HL-60 (cell line): ENCODE data around the gene TNIP1.

Experiments used
- DNase-seq, 2 experiments: peaks; one replicate each; pipeline ENCODE4 v3.0.0-alpha.2; 2010 to 2020; ENCODE audit warnings: low read depth in 1 of 2, low spot score in 1 of 2
- H3K27ac ChIP-seq: fragments of 250-450 bp; sonication (Bioruptor Pico); replicated peaks from 2 replicates; pipeline ENCODE4 v1.5.1; 2020; ENCODE audit warnings: mild to moderate bottlenecking, moderate library complexity
- H3K27me3 ChIP-seq: fragments of 250-450 bp; sonication (Bioruptor Pico); 2 replicates; pipeline ENCODE4 v1.5.1; 2021; ENCODE audit warnings: mild to moderate bottlenecking, moderate library complexity; ENCODE audit not compliant: insufficient read depth, poor library complexity, severe bottlenecking
- H3K4me3 ChIP-seq: replicated peaks from 2 replicates; pipeline ENCODE4 v1.5.1; 2011; ENCODE audit warnings: mild to moderate bottlenecking, control low read depth, low read length; ENCODE audit not compliant: insufficient read depth
- GABPA ChIP-seq: IDR thresholded peaks from 2 replicates; pipeline ENCODE4 v1.6.1; 2012; ENCODE audit warnings: low read depth
- POLR2AphosphoS5 ChIP-seq: IDR thresholded peaks from 2 replicates; pipeline ENCODE4 v1.6.1; 2012; ENCODE audit warnings: low read depth
- SPI1 ChIP-seq: IDR thresholded peaks from 2 replicates; pipeline ENCODE4 v1.6.1; 2012; ENCODE audit warnings: low read depth, mild to moderate bottlenecking, borderline replicate concordance
- TF ChIP-seq, protein P1 (sequence below): IDR thresholded peaks from 2 replicates; pipeline ENCODE4 v1.6.1; 2012; ENCODE audit warnings: low read depth; ENCODE audit not compliant: insufficient replicate concordance
- TF ChIP-seq, protein P2 (sequence below): IDR thresholded peaks from one replicate; pipeline ENCODE4 v1.5.1; 2011; ENCODE audit warnings: low read length, control low read depth, inconsistent platforms; ENCODE audit not compliant: insufficient read depth

Gene TNIP1

DNA sequence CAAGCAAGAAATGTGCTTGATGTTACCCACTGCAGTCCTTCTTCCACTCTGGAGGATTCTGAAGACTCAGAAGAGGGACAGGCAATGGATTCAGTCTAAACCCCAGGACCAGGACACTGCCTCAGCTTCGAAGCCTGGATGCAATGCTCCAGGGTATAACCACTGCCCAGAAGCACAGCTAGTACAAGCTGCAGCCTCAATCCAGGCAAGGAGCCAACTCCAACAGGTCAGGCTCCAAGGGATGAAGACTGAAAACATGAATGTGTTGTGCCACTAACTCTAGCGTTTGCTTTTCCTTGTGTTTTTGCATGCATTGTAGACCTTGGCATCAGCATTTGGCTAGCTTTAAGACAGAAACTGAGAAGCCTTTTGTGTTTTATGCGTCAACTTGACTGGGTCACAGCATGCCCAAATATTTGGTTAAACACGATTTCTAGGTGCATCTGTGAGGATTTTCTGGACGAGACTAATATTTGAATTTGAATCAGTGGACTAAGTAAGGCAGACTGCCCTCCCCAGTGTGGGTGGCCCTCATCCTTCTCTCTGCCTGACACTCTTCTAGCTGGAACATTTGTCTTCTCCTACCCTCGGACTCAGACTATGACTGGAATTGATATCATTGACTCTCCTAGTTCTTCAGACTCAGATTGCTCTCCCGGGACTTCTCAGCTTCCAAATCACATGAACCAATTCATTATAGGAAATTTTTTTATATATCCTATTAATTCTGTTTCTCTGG, 81.0 kb downstream of the TNIP1 start:
- H3K27me3 ChIP-seq = no peaks in the 10 kb centered on the region
- DNase-seq = no peak
- no peak overlapping the region for H3K27ac ChIP-seq
- TF ChIP-seq GABPA (no peak), SPI1 (no peak), POLR2AphosphoS5 (no peak)
- TF ChIP-seq, protein P1, sequence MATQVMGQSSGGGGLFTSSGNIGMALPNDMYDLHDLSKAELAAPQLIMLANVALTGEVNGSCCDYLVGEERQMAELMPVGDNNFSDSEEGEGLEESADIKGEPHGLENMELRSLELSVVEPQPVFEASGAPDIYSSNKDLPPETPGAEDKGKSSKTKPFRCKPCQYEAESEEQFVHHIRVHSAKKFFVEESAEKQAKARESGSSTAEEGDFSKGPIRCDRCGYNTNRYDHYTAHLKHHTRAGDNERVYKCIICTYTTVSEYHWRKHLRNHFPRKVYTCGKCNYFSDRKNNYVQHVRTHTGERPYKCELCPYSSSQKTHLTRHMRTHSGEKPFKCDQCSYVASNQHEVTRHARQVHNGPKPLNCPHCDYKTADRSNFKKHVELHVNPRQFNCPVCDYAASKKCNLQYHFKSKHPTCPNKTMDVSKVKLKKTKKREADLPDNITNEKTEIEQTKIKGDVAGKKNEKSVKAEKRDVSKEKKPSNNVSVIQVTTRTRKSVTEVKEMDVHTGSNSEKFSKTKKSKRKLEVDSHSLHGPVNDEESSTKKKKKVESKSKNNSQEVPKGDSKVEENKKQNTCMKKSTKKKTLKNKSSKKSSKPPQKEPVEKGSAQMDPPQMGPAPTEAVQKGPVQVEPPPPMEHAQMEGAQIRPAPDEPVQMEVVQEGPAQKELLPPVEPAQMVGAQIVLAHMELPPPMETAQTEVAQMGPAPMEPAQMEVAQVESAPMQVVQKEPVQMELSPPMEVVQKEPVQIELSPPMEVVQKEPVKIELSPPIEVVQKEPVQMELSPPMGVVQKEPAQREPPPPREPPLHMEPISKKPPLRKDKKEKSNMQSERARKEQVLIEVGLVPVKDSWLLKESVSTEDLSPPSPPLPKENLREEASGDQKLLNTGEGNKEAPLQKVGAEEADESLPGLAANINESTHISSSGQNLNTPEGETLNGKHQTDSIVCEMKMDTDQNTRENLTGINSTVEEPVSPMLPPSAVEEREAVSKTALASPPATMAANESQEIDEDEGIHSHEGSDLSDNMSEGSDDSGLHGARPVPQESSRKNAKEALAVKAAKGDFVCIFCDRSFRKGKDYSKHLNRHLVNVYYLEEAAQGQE = no peak
- TF ChIP-seq, protein P2, sequence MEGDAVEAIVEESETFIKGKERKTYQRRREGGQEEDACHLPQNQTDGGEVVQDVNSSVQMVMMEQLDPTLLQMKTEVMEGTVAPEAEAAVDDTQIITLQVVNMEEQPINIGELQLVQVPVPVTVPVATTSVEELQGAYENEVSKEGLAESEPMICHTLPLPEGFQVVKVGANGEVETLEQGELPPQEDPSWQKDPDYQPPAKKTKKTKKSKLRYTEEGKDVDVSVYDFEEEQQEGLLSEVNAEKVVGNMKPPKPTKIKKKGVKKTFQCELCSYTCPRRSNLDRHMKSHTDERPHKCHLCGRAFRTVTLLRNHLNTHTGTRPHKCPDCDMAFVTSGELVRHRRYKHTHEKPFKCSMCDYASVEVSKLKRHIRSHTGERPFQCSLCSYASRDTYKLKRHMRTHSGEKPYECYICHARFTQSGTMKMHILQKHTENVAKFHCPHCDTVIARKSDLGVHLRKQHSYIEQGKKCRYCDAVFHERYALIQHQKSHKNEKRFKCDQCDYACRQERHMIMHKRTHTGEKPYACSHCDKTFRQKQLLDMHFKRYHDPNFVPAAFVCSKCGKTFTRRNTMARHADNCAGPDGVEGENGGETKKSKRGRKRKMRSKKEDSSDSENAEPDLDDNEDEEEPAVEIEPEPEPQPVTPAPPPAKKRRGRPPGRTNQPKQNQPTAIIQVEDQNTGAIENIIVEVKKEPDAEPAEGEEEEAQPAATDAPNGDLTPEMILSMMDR = no peak
- no peak overlapping the region for H3K4me3 ChIP-seq

DNA sequence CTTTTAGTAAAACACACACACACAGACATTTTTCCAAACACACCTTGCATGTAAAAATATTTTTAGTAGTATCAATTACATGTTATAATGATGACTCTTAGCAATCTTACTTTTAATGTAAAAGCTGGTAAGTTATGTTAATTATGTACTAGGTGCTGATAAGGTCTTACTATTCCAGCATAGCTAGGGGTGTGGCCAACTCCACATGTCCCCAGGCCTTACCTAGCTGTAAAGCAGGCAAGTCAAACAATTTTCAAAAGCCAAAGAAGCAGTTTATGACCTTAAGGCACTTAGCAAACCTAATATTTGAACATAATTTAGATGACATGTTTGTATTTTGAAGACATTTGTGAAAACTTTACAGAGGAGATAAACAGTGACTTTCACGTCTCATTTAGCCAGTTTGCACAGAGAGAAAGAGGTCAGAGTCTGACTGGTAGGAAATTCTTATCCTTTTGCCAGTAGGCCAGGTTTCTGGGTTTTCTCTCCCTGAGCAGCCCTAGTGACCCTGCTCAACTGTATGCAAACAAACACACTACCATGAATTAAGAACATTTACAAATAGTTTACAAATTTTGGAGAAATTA, 86.9 kb downstream of the TNIP1 start:
- no peak for DNase-seq
- Histone ChIP-seq H3K4me3 (no peak overlapping the region), H3K27ac (no peak overlapping the region), H3K27me3 (no peaks in the 10 kb centered on the region)
- TF ChIP-seq, protein P1 = no peak
- no peak for TF ChIP-seq SPI1
- TF ChIP-seq POLR2AphosphoS5 = no peak
- TF ChIP-seq, protein P2 = no peak
- TF ChIP-seq GABPA = no peak

DNA sequence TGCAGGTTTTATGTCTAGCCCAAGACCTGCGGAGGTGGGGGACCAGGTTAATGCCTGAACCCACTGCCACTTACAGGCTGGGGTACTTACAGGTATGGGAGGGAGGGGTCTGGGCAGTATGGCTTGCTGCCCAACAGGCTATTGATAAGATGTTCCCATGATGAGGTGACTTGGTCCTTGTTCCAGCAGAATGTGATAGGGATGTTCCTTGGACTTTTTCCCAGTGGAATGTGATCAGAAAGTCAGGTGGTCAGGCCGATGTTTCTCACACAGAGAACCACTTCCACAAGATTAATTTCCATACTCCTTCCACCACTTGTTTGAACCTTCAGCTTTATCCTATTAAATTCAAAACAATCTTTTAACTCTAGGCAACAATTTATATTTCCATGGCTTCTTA, 87.4 kb downstream of the TNIP1 start:
- TF ChIP-seq, protein P1 = no peak
- TF ChIP-seq POLR2AphosphoS5 = no peak
- TF ChIP-seq, protein P2 = no peak
- no peak for TF ChIP-seq SPI1
- TF ChIP-seq GABPA = no peak
- no peaks in the 10 kb centered on the region for H3K27me3 ChIP-seq
- no peak overlapping the region for H3K4me3 ChIP-seq
- no peak for DNase-seq
- H3K27ac ChIP-seq = no peak overlapping the region
